Esophagus muscularis mucosa (tissue), 4 donors: ENCODE measurements around the gene RTCB. TPM values are rescaled to one million over a fixed set of nuclear protein-coding genes. Genes with fewer than 3 reads are reported as not detected.

ENCODE experiments used
- DNase-seq: peaks from one replicate; pipeline ENCODE4 v3.0.0-alpha.2; 2017; ENCODE audit errors: extremely low spot score
- H3K27ac ChIP-seq, 4 donors: fragments of 200-600 bp; sonication (generic); replicated peaks in 1 of 4; 1 replicate in 3 of 4; 2 replicates in 1 of 4; pipeline ENCODE4 v1.5.1; 2016 to 2019; ENCODE audit warnings: mild to moderate bottlenecking in 1 of 4
- H3K27me3 ChIP-seq, 4 donors: fragments of 200-600 bp; sonication (generic); one replicate each; pipeline versions ENCODE4 v1.5.1 to v1.6.0; 2016 to 2019
- H3K36me3 ChIP-seq, 4 donors: fragments of 200-600 bp; sonication (generic); one replicate each; pipeline ENCODE4 v1.5.1; 2016 to 2019
- H3K4me1 ChIP-seq, 4 donors: fragments of 200-600 bp; sonication (generic); one replicate each; pipeline ENCODE4 v1.5.1; 2016 to 2019
- H3K4me3 ChIP-seq, 4 donors: fragments of 200-600 bp; sonication (generic); 1 replicate in 2 of 4; 2 replicates in 2 of 4; pipeline ENCODE4 v1.5.1; 2016 to 2019; ENCODE audit warnings: mild to moderate bottlenecking in 4 of 4, moderate library complexity in 1 of 4
- H3K9me3 ChIP-seq, 4 donors: fragments of 200-600 bp; sonication (generic); 1 replicate in 3 of 4; 2 replicates in 1 of 4; pipeline ENCODE4 v1.5.1; 2016 to 2019
- CTCF ChIP-seq, 3 experiments: fragments of 200-600 bp in 2 of 3; fragments of 450-650 bp in 1 of 3; sonication (generic) in 2 of 3; IDR thresholded peaks; one replicate each; pipeline ENCODE4 v1.5.1; 2017 to 2019; ENCODE audit warnings: antibody characterized with exemption in 3 of 3, mild to moderate bottlenecking in 2 of 3, moderate library complexity in 1 of 3
- EP300 ChIP-seq: sonication (generic); formaldehyde crosslinking; IDR thresholded peaks from one replicate; pipeline ENCODE4 v1.6.1; 2017; ENCODE audit warnings: antibody characterized with exemption
- POLR2A ChIP-seq: fragments of 450-650 bp; IDR thresholded peaks from one replicate; pipeline ENCODE4 v1.6.1; 2017; ENCODE audit warnings: antibody characterized with exemption, moderate library complexity, mild to moderate bottlenecking, low read depth
- POLR2AphosphoS5 ChIP-seq, 2 donors: sonication (generic); formaldehyde crosslinking; IDR thresholded peaks; one replicate each; pipeline ENCODE4 v1.6.1; 2017; ENCODE audit warnings: antibody characterized with exemption in 2 of 2
- WGBS: methylation state at CpG from one replicate; pipeline ENCODE4 v1.1.5; 2018; 5-methylcytosine and 5-hydroxymethylcytosine counted together
- intact Hi-C: fragments of 100-400 bp; cut with DNase I; formaldehyde crosslinking; loops from one replicate; pipeline ENCODE4 v1.15.1; 2023
- total RNA-seq, 4 donors: library from RNA; depleted of rRNA; stranded (reverse); fragments of >200 nt; gene quantifications; one replicate each; pipeline versions ENCODE4 v1.1.0 to v1.2.1, GENCODE V29; 2016

The RTCB gene
- total RNA-seq, 4 donors from 2014 or later, result 46.9 to 71.0 (median 59.1) TPM

DNA sequence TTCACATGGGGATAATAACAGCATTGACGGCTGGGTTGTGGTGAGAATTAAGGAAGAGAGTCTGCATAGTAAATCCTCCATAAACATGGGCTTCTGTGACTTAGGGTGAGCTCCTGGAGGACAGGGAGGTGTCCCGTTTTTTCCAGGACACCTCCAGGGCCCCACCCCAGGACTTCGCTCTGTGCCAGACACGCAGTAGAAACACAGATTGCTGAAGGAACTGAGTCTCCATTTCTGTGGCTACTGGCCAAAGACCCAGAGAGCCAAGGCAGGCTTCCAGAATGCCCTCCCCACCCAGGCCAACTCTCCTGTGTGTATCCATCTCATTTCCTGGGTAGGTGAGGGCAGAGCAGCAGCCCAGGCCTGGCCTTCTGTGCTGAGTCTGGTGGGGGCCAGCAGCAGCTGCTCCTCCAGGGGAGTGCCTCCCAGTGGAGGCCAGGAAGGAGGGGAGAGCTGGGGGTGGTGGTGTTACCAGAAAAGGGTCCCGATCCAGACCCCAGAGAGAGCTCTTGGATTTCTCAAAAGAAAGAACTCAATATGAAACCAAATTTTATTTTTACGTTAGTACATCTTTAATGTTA lies 63.9 kb downstream of the RTCB start:
- Histone ChIP-seq H3K36me3 (no peaks in the 10 kb centered on the region), H3K9me3 (peaks cover 0 to 4% (median 0%) of the 10 kb centered on the region in 4 donors), H3K4me1 (no peaks in the 10 kb centered on the region), H3K27ac (no peak overlapping the region), H3K27me3 (peaks cover 0 to 6% (median 0%) of the 10 kb centered on the region in 4 donors), H3K4me3 (no peak overlapping the region)
- no peak for TF ChIP-seq POLR2A
- no peak for TF ChIP-seq POLR2AphosphoS5 (IDR thresholded peaks at IDR 0.05)
- TF ChIP-seq CTCF (IDR thresholded peaks at IDR 0.05), result no peak
- TF ChIP-seq EP300, result no peak
- 65% methylated on average over 5 of the region's 6 CpGs for WGBS
- no peak for DNase-seq
- intact Hi-C loops, result no loop called here

DNA sequence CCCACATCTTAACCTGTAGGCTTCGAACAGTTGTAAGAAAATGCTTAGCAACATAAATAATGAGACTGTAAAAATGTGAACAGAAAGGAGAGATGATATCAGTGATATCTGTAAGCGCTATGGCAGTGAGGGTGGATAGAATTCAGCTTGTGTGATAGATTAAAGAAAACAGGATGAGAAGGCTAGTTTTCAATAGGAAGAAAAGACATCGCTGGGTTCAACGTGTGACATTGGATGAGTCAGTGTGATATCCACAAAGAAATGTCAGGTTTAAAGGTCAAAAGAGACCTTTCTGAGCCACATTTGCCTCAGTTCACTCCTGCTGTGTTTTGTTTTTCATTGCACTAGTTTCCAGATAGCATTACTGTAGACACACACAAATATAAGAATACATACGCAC lies 68.1 kb downstream of the RTCB start:
- Histone ChIP-seq H3K4me3 (no peak overlapping the region), H3K9me3 (peaks cover 0 to 4% (median 0%) of the 10 kb centered on the region in 4 donors), H3K27me3 (peaks cover 0 to 24% (median 0%) of the 10 kb centered on the region in 4 donors), H3K27ac (no peak overlapping the region), H3K4me1 (no peaks in the 10 kb centered on the region), H3K36me3 (no peaks in the 10 kb centered on the region)
- 59% methylated on average over 5 of the region's 5 CpGs for WGBS
- intact Hi-C loops, result no loop called here
- TF ChIP-seq CTCF (IDR thresholded peaks at IDR 0.05), result no peak
- no peak for TF ChIP-seq POLR2AphosphoS5 (IDR thresholded peaks at IDR 0.05)
- TF ChIP-seq EP300, result no peak
- TF ChIP-seq POLR2A, result no peak
- DNase-seq, result no peak

GRCh38 chr22:32342977-32343376 lies 69.1 kb downstream of the RTCB start:
- Histone ChIP-seq H3K4me3 (no peak overlapping the region), H3K36me3 (no peaks in the 10 kb centered on the region), H3K27ac (no peak overlapping the region), H3K27me3 (peaks cover 0 to 32% (median 0%) of the 10 kb centered on the region in 4 donors), H3K9me3 (peaks cover 0 to 4% (median 0%) of the 10 kb centered on the region in 4 donors), H3K4me1 (no peaks in the 10 kb centered on the region)
- no peak for TF ChIP-seq POLR2AphosphoS5 (IDR thresholded peaks at IDR 0.05)
- no peak for TF ChIP-seq EP300
- TF ChIP-seq POLR2A, result no peak
- no peak for TF ChIP-seq CTCF (IDR thresholded peaks at IDR 0.05)
- intact Hi-C loops, result no loop called here
- DNase-seq, result no peak
- WGBS, result 73% methylated on average over 2 of the region's 2 CpGs

- DNase-seq, result no peak
- Histone ChIP-seq H3K27ac (no peak overlapping the region), H3K36me3 (no peaks in the 10 kb centered on the region), H3K27me3 (peaks cover 0 to 32% (median 0%) of the 10 kb centered on the region in 4 donors), H3K9me3 (peaks cover 0 to 3% (median 0%) of the 10 kb centered on the region in 4 donors), H3K4me1 (peaks cover 0 to 12% (median 5%) of the 10 kb centered on the region in 4 donors), H3K4me3 (no peak overlapping the region)
- no peak for TF ChIP-seq POLR2AphosphoS5 (IDR thresholded peaks at IDR 0.05)
- no peak for TF ChIP-seq CTCF (IDR thresholded peaks at IDR 0.05)
- no peak for TF ChIP-seq POLR2A
- TF ChIP-seq EP300, result no peak
- intact Hi-C loops, result no loop called here
- 86% methylated on average over 11 of the region's 13 CpGs for WGBS
Measured at GRCh38 chr22:32341122-32341740, 70.8 kb downstream of the RTCB start.

DNA sequence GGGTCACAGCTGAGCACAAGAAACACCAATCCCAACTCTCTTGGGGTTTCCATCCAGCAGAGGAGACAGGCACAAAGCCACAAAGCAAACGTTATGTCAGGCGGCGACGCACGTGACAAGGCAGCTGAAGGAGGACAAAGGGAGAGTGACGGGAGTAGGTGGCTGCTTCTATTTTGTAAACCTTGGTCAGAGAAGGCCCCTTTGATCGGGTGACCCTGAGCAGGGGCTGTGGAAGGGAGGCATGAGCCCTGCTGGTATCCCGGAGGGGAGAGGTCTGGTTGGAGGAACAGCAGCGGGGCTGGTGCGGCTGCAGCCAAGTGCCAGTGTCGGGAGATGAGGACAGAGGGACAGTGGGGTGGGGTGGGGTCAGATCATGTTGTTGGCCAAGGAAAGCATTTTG lies 71.6 kb downstream of the RTCB start:
- no peak for DNase-seq
- WGBS, result 76% methylated on average over 11 of the region's 11 CpGs
- Histone ChIP-seq H3K36me3 (no peaks in the 10 kb centered on the region), H3K27me3 (peaks cover 0 to 32% (median 0%) of the 10 kb centered on the region in 4 donors), H3K4me1 (peaks cover 0 to 13% (median 7%) of the 10 kb centered on the region in 4 donors), H3K4me3 (no peak overlapping the region), H3K9me3 (no peaks in the 10 kb centered on the region), H3K27ac (no peak overlapping the region)
- TF ChIP-seq POLR2A, result no peak
- TF ChIP-seq EP300, result no peak
- TF ChIP-seq CTCF (IDR thresholded peaks at IDR 0.05), result no peak
- no peak for TF ChIP-seq POLR2AphosphoS5 (IDR thresholded peaks at IDR 0.05)
- intact Hi-C loops, result no loop called here
